ENCODE data around the gene KCNQ2. TPM values are rescaled to one million over a fixed set of nuclear protein-coding genes. Genes with fewer than 3 reads are reported as not detected.

Gene KCNQ2
- total RNA-seq, 1 donor = 0.36 TPM

- Histone ChIP-seq H2AFZ (ENCODE audit: low read length) (no peak overlapping the region), H3K9me3 (ENCODE audit: low read depth, low read length) (no peaks in the 10 kb centered on the region), H3K27ac (ENCODE audit: low read depth, low read length) (no peak overlapping the region), H3K79me2 (ENCODE audit: insufficient read depth, low read length) (no peaks in the 10 kb centered on the region), H3K36me3 (ENCODE audit: insufficient read depth, low read length) (no peaks in the 10 kb centered on the region), H3K27me3 (ENCODE audit: insufficient read depth, low read length) (no peaks in the 10 kb centered on the region), H3K4me1 (ENCODE audit: insufficient read depth, low read length) (no peaks in the 10 kb centered on the region), H3K4me2 (ENCODE audit: insufficient read depth, low read length) (no peak overlapping the region), H4K20me1 (ENCODE audit: insufficient read depth, low read length) (no peaks in the 10 kb centered on the region), H3K4me3 (ENCODE audit: insufficient read depth, low read length) (no peak overlapping the region)
- no peak for TF ChIP-seq CTCF (IDR thresholded peaks at IDR 0.05; ENCODE audit: extremely low read depth, low read depth, low read length)
- no peak for DNase-seq (ENCODE audit: insufficient read length, low spot score, missing footprints)
Measured at GRCh38 chr20:63424613-63425012, 47.8 kb downstream of the KCNQ2 start.

- Histone ChIP-seq H3K4me1 (ENCODE audit: insufficient read depth, low read length) (no peaks in the 10 kb centered on the region), H4K20me1 (ENCODE audit: insufficient read depth, low read length) (no peaks in the 10 kb centered on the region), H3K36me3 (ENCODE audit: insufficient read depth, low read length) (no peaks in the 10 kb centered on the region), H3K4me2 (ENCODE audit: insufficient read depth, low read length) (no peak overlapping the region), H3K9me3 (ENCODE audit: low read depth, low read length) (no peaks in the 10 kb centered on the region), H3K27ac (ENCODE audit: low read depth, low read length) (no peak overlapping the region), H3K79me2 (ENCODE audit: insufficient read depth, low read length) (no peaks in the 10 kb centered on the region), H2AFZ (ENCODE audit: low read length) (no peak overlapping the region), H3K27me3 (ENCODE audit: insufficient read depth, low read length) (no peaks in the 10 kb centered on the region), H3K4me3 (ENCODE audit: insufficient read depth, low read length) (no peak overlapping the region)
- no peak for DNase-seq (ENCODE audit: insufficient read length, low spot score, missing footprints)
- TF ChIP-seq CTCF (IDR thresholded peaks at IDR 0.05; ENCODE audit: extremely low read depth, low read depth, low read length) = no peak
Measured at GRCh38 chr20:63423751-63424150, 48.7 kb downstream of the KCNQ2 start.

- no peaks in the 10 kb centered on the region for H3K36me3 ChIP-seq (ENCODE audit: insufficient read depth, low read length)
- DNase-seq (ENCODE audit: insufficient read length, low spot score, missing footprints) = no peak
- TF ChIP-seq CTCF (IDR thresholded peaks at IDR 0.05; ENCODE audit: extremely low read depth, low read depth, low read length) = no peak
- no peaks in the 10 kb centered on the region for H3K27me3 ChIP-seq (ENCODE audit: insufficient read depth, low read length)
- no peak overlapping the region for H2AFZ ChIP-seq (ENCODE audit: low read length)
- no peak overlapping the region for H3K4me2 ChIP-seq (ENCODE audit: insufficient read depth, low read length)
- no peaks in the 10 kb centered on the region for H3K4me1 ChIP-seq (ENCODE audit: insufficient read depth, low read length)
- H3K9me3 ChIP-seq (ENCODE audit: low read depth, low read length) = no peaks in the 10 kb centered on the region
- H3K27ac ChIP-seq (ENCODE audit: low read depth, low read length) = no peak overlapping the region
- H3K79me2 ChIP-seq (ENCODE audit: insufficient read depth, low read length) = no peaks in the 10 kb centered on the region
- H3K4me3 ChIP-seq (ENCODE audit: insufficient read depth, low read length) = no peak overlapping the region
- no peaks in the 10 kb centered on the region for H4K20me1 ChIP-seq (ENCODE audit: insufficient read depth, low read length)
Measured at GRCh38 chr20:63422653-63423052, 49.8 kb downstream of the KCNQ2 start.

GRCh38 chr20:63421913-63422312, 50.5 kb downstream of the KCNQ2 start:
- H3K4me3 ChIP-seq (ENCODE audit: insufficient read depth, low read length) = no peak overlapping the region

More at GRCh38 chr20:63421913-63422312, 50.5 kb downstream of the KCNQ2 start:
- H3K36me3 ChIP-seq (ENCODE audit: insufficient read depth, low read length) = no peaks in the 10 kb centered on the region
- H3K27me3 ChIP-seq (ENCODE audit: insufficient read depth, low read length) = peaks cover 4% of the 10 kb centered on the region
- no peaks in the 10 kb centered on the region for H4K20me1 ChIP-seq (ENCODE audit: insufficient read depth, low read length)
- no peak overlapping the region for H3K4me2 ChIP-seq (ENCODE audit: insufficient read depth, low read length)
- no peaks in the 10 kb centered on the region for H3K79me2 ChIP-seq (ENCODE audit: insufficient read depth, low read length)
- H2AFZ ChIP-seq (ENCODE audit: low read length) = no peak overlapping the region
- TF ChIP-seq CTCF (IDR thresholded peaks at IDR 0.05; ENCODE audit: extremely low read depth, low read depth, low read length) = no peak
- no peaks in the 10 kb centered on the region for H3K4me1 ChIP-seq (ENCODE audit: insufficient read depth, low read length)
- H3K27ac ChIP-seq (ENCODE audit: low read depth, low read length) = no peak overlapping the region
- H3K9me3 ChIP-seq (ENCODE audit: low read depth, low read length) = no peaks in the 10 kb centered on the region
- no peak for DNase-seq (ENCODE audit: insufficient read length, low spot score, missing footprints)

Measured in osteoblast (primary cell).